ENCODE data around the gene GJC2. TPM values are rescaled to one million over a fixed set of nuclear protein-coding genes. Genes with fewer than 3 reads are reported as not detected.

GJC2 gene
- total and polyA plus RNA-seq, 2 donors (not counting 3 experiments of a cell fraction or from before 2014, with no cell fraction given) = 0.58 to 1.2 TPM

- no peaks in the 10 kb centered on the region for H3K4me1 ChIP-seq (ENCODE audit: control insufficient read depth, extremely low read depth, insufficient read depth, low read length)
- intact Hi-C loops (cut with micrococcal nuclease) = no loop called here
- no peak for FAIRE-seq
- no peak overlapping the region for H3K27ac ChIP-seq (ENCODE audit: insufficient read depth, low read depth, low read length)
- H4K20me1 ChIP-seq (replicated peaks; ENCODE audit: control insufficient read depth, extremely low read depth, insufficient read depth, low read length) = no peaks in the 10 kb centered on the region
- ChIA-PET CTCF (interaction anchor here (0.9 kb wide), 1 partner anchor 11 kb away, joined by 3 read pairs; the partner anchor contains the start of gene IBA57), POLR2A (no interaction called here)
- no peak overlapping the region for H3K4me3 ChIP-seq (replicated peaks in 1 of 3; ENCODE audit: insufficient read depth in 1 of 3, low read depth in 1 of 3, low read length in 3 of 3)
- dilution Hi-C loops (cut with MboI; ENCODE audit: extremely low pct_ligation_motif_present, low sequenced_read_pairs) = no loop called here
- no TSS peak for BruUV-seq (replicated peaks)
- no peaks in the 10 kb centered on the region for H3K79me2 ChIP-seq (ENCODE audit: control insufficient read depth, insufficient read depth, low read length)
- TF ChIP-seq FOS (IDR thresholded peaks at IDR 0.05; ENCODE audit: borderline replicate concordance, insufficient read depth, low read length) = no peak
- TF ChIP-seq EZH2 (IDR thresholded peaks at IDR 0.05; ENCODE audit: borderline replicate concordance, low read depth, low read length, severe bottlenecking) = no peak
- TF ChIP-seq CTCF (IDR thresholded peaks at IDR 0.05; ENCODE audit: extremely low read depth in 1 of 2, insufficient read depth in 1 of 2, low read depth in 1 of 2, low read length in 2 of 2) = no peak
- TF ChIP-seq GATA2 (IDR thresholded peaks at IDR 0.05; ENCODE audit: insufficient read depth, insufficient read length, low read depth, low read length) = no peak
- no peak for TF ChIP-seq MAX (IDR thresholded peaks at IDR 0.05; ENCODE audit: insufficient read depth, insufficient read length)
- TF ChIP-seq JUN (IDR thresholded peaks at IDR 0.05; ENCODE audit: borderline replicate concordance, insufficient read depth, insufficient read length, low read depth) = no peak
- no peak for TF ChIP-seq MYC (IDR thresholded peaks at IDR 0.05; ENCODE audit: low read depth, low read length)
- no peak for TF ChIP-seq POLR2A (IDR thresholded peaks at IDR 0.05; ENCODE audit: low read depth, low read length)
- no peak for TF ChIP-seq POLR2AphosphoS5 (IDR thresholded peaks at IDR 0.05; ENCODE audit: insufficient read depth, low read depth, low read length)
- no peak for DNase-seq (ENCODE audit: low read depth, low spot score)
- no peaks in the 10 kb centered on the region for H3K9me1 ChIP-seq (replicated peaks; ENCODE audit: control insufficient read depth, extremely low read depth, insufficient read depth, low read length)
- H3K27me3 ChIP-seq (ENCODE audit: control insufficient read depth in 2 of 2, insufficient read depth in 2 of 2, low read length in 2 of 2) = no peaks in the 10 kb centered on the region
- no peaks in the 10 kb centered on the region for H3K9me3 ChIP-seq (replicated peaks; ENCODE audit: control insufficient read depth, insufficient read depth, low read length)
- H3K4me2 ChIP-seq (ENCODE audit: insufficient read depth, low read length) = no peak overlapping the region
- no peak overlapping the region for H3K9ac ChIP-seq (replicated peaks; ENCODE audit: extremely low read depth, insufficient read depth, low read length)
- H3K36me3 ChIP-seq (ENCODE audit: control insufficient read depth in 2 of 2, extremely low read depth in 1 of 2, insufficient read depth in 2 of 2, low read length in 2 of 2) = peaks cover 0 to 11% of the 10 kb centered on the region in 2 experiments
- H2AFZ ChIP-seq (ENCODE audit: low read depth, low read length) = no peak overlapping the region
Observed at GRCh38 chr1:228176461-228177182, 26.9 kb downstream of the GJC2 start.

Data from endothelial cell of umbilical vein (primary cell).